Measurements from ENCODE around the gene LHCGR.
"Not testable (repeated sequence)": the region's sequence is repeated elsewhere in the genome, so short reads cannot be mapped to it uniquely, and the experiment has no call there.

Gene LHCGR

GRCh38 chr2:48754874-48755273 is 650 bp downstream of the LHCGR start:
- H3K4me3 ChIP-seq (ENCODE audit: low read depth, low read length), result no peak overlapping the region
- DNase-seq (ENCODE audit: low read depth), result no peak
- TF ChIP-seq POLR2A (IDR thresholded peaks at IDR 0.05; ENCODE audit: extremely low read depth, insufficient read length) (no peak), MAX (IDR thresholded peaks at IDR 0.05; ENCODE audit: low read depth, low read length) (no peak), MYC (IDR thresholded peaks at IDR 0.05; ENCODE audit: low read depth, low read length) (no peak), CTCF (IDR thresholded peaks at IDR 0.05; ENCODE audit: low read depth, low read length) (no peak)

DNA sequence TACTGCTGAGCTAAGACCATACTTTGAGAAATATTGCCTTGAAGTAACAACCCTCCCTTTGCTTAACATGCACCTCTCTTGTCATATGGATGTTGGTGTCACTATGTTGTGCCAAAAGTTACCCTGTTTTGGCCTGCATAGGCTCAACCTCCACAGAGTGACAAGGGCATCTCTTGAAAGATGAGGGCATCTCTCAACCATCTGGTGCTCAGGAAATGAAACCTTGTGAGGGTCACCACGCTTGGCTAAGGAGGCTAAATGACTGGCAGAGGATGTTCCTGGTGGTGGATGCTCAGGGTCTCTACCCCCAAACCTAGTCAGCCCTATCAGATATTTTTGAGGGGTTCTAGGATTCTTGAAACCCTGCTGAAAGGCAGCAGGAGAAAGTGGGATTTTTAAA is 2.3 kb downstream of the LHCGR start:
- DNase-seq (ENCODE audit: low read depth), result no peak
- no peak overlapping the region for H3K4me3 ChIP-seq (ENCODE audit: low read depth, low read length)
- TF ChIP-seq MYC (IDR thresholded peaks at IDR 0.05; ENCODE audit: low read depth, low read length), result no peak
- TF ChIP-seq CTCF (IDR thresholded peaks at IDR 0.05; ENCODE audit: low read depth, low read length), result no peak

- no peak overlapping the region for H3K4me3 ChIP-seq (ENCODE audit: low read depth, low read length)
- DNase-seq (ENCODE audit: low read depth), result no peak
- TF ChIP-seq MAX (IDR thresholded peaks at IDR 0.05; ENCODE audit: low read depth, low read length) (no peak), CTCF (IDR thresholded peaks at IDR 0.05; ENCODE audit: low read depth, low read length) (no peak)
Observed at GRCh38 chr2:48750128-48750739, 5.3 kb downstream of the LHCGR start.

DNA sequence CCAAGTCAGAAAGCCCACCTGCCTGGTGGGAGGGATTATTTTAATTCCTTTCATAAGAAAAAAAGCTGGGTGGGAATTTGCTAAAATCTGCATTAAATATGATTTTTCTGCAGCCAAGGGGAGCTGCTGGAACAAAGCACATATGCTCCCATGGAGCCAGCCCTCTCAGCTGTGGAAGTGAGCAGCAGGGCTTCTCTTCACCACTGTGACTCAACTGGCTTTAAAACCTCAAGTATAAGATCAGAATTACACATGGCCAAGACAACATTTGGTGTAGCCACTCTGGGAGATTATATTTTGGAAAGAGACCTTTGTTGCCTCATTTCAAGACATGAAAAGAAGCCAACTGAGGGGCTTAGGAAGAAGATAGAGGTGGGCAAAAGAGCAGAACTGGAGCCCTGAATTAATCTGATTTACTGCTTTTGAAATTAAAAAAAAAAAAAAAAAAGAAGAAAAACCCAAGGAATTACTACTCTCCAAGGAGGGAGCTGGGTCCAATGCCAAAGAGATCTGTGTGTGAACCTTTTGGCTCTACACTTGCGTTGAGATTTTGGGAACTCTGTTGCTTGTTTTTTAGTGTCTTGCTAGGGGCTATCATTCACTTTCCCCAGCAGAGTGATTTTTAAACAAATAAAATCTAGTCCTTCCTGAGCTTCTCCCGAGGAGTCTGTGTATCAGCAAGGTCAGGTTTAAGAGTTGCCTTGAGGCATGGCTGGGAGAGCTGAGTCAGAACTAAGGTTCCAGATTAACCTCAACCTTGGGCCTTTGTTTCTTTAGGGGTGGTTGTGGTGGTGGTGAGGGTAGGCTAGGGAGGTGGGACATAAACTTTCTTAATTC is 6.0 kb downstream of the LHCGR start:
- no peak for TF ChIP-seq POLR2A (IDR thresholded peaks at IDR 0.05; ENCODE audit: extremely low read depth, insufficient read length)
- no peak for TF ChIP-seq MAX (IDR thresholded peaks at IDR 0.05; ENCODE audit: low read depth, low read length)
- TF ChIP-seq CTCF (IDR thresholded peaks at IDR 0.05; ENCODE audit: low read depth, low read length), result no peak
- TF ChIP-seq MYC (IDR thresholded peaks at IDR 0.05; ENCODE audit: low read depth, low read length), result no peak
- no peak for DNase-seq (ENCODE audit: low read depth)

DNA sequence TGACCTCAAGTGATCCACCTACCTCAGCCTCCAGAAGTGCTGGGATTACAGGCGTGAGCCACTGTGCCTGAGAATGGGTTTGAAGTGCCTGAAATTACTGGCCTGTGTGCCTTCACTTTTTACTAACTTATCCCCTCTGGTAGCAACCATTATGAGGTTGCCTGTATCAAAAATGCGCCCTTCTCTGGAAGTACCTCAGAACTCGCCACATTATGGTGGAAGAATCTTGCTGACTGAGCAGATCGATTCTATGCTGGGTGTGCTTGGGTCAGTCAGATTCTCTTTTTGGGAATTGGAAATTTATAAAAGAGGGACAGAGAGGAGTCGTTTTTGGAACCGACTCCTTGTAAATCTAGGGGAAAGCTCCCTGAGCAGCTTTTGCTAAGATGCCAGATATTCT is 8.2 kb downstream of the LHCGR start:
- no peak for DNase-seq (ENCODE audit: low read depth)
- no peak for TF ChIP-seq CTCF (IDR thresholded peaks at IDR 0.05; ENCODE audit: low read depth, low read length)
- no peak for TF ChIP-seq POLR2A (IDR thresholded peaks at IDR 0.05; ENCODE audit: extremely low read depth, insufficient read length)
- TF ChIP-seq MYC (IDR thresholded peaks at IDR 0.05; ENCODE audit: low read depth, low read length), result no peak
- TF ChIP-seq MAX (IDR thresholded peaks at IDR 0.05; ENCODE audit: low read depth, low read length), result no peak

More for the DNA sequence above, 6.0 kb downstream of the LHCGR start:
- no peak overlapping the region for H3K4me3 ChIP-seq (ENCODE audit: low read depth, low read length)

DNA sequence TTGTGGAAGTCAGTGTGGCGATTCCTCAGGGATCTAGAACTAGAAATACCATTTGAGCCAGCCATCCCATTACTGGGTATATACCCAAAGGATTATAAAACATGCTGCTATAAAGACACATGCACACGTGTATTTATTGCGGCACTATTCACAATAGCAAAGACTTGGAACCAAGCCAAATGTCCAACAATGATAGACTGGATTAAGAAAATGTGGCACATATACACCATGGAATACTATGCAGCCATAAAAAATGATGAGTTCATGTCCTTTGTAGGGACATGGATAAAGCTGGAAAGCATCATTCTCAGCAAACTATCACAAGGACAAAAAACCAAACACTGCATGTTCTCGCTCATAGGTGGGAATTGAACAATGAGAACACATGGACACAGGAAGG is 16.3 kb downstream of the LHCGR start:
- DNase-seq (ENCODE audit: low read depth); H3K4me3 ChIP-seq (ENCODE audit: low read depth, low read length): not testable (repeated sequence)

More for the DNA sequence above, 8.2 kb downstream of the LHCGR start:
- H3K4me3 ChIP-seq (ENCODE audit: low read depth, low read length), result no peak overlapping the region

Measured in NB4 (cell line).